Gastroesophageal sphincter (tissue), 4 donors: ENCODE data around the gene CDH20. TPM values are rescaled to one million over a fixed set of nuclear protein-coding genes. Genes with fewer than 3 reads are reported as not detected.

Source experiments
- ATAC-seq: fragments of 150-250 bp; one replicate; pipeline ENCODE4 v1.9.1; 2016; ENCODE audit warnings: mild to moderate bottlenecking, moderate library complexity
- H3K27ac ChIP-seq, 4 donors: fragments of 200-600 bp; sonication (generic) in 3 of 4; 1 replicate in 3 of 4; 2 replicates in 1 of 4; pipeline ENCODE4 v1.5.1; 2016 to 2019
- H3K27me3 ChIP-seq: fragments of 200-600 bp; sonication (generic); one replicate; pipeline ENCODE4 v1.5.1; 2019
- H3K36me3 ChIP-seq, 2 donors: fragments of 200-600 bp; sonication (generic); one replicate each; pipeline ENCODE4 v1.5.1; 2019; ENCODE audit warnings: control low read depth in 1 of 2
- H3K4me1 ChIP-seq, 3 donors: fragments of 200-600 bp; sonication (generic); 1 replicate in 2 of 3; 2 replicates in 1 of 3; pipeline ENCODE4 v1.5.1; 2016 to 2019; ENCODE audit warnings: control low read depth in 2 of 3
- H3K4me3 ChIP-seq, 2 donors: fragments of 200-600 bp; sonication (generic); one replicate each; pipeline ENCODE4 v1.5.1; 2019; ENCODE audit warnings: mild to moderate bottlenecking in 1 of 2, moderate library complexity in 1 of 2
- H3K9me3 ChIP-seq, 3 donors: fragments of 200-600 bp; sonication (generic); one replicate each; pipeline ENCODE4 v1.5.1; 2017 to 2019; ENCODE audit warnings: control low read depth in 2 of 3
- EP300 ChIP-seq: sonication (generic); formaldehyde crosslinking; IDR thresholded peaks from one replicate; pipeline ENCODE4 v1.6.1; 2017; ENCODE audit warnings: antibody characterized with exemption, mild to moderate bottlenecking
- POLR2A ChIP-seq, 2 donors: fragments of 450-650 bp; IDR thresholded peaks; one replicate each; pipeline ENCODE4 v1.6.1; 2017; ENCODE audit warnings: antibody characterized with exemption in 2 of 2, mild to moderate bottlenecking in 2 of 2, moderate library complexity in 1 of 2
- POLR2AphosphoS5 ChIP-seq: sonication (generic); formaldehyde crosslinking; IDR thresholded peaks from one replicate; pipeline ENCODE4 v1.6.1; 2017; ENCODE audit warnings: antibody characterized with exemption
- WGBS, 2 donors: methylation state at CpG; one replicate each; pipeline ENCODE4 v1.1.5; 2018; ENCODE audit warnings: low coverage in 1 of 2; 5-methylcytosine and 5-hydroxymethylcytosine counted together
- total RNA-seq, 4 donors: library from RNA; depleted of rRNA; stranded (reverse); fragments of >200 nt; gene quantifications; one replicate each; pipeline ENCODE4 v1.1.0, GENCODE V29; 2016
- TF ChIP-seq, protein P1 (sequence below), 4 experiments: fragments of 200-600 bp in 2 of 4; fragments of 450-650 bp in 2 of 4; sonication (generic) in 1 of 4; IDR thresholded peaks; one replicate each; pipeline ENCODE4 v1.5.1; 2017 to 2019; ENCODE audit warnings: antibody characterized with exemption in 4 of 4, mild to moderate bottlenecking in 2 of 4, moderate library complexity in 2 of 4

The CDH20 gene
- total RNA-seq, 4 donors from 2014 or later, result 1.1 to 1.6 TPM; not detected in 2

DNA sequence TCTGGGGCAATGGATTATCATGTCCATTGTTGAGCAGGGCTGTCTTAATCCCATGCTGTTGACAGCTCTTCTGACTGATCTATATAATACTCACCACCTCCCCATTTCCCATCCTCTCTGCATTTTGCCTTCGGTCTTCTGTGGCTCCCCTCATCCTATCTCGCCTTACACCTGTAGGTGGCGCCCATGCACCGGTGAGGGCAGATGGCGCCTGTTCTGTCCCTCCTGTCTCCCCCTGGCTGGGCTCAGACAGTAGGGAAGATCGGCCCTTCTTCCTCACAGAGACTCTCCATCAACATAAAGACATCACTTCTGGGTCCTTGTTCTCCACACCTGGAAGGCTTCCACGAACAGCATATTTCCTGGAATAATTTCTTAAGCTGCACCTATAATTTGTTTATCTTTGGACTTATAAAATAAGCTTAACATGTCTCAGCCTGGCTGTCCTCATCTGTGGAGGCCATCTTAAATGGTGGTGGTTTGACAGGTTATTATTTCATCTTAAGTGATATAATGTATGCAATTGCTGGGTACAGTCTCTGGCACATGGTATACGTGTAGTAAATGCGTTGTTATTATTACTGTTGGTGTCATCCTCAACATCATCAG lies 10.9 kb upstream of the CDH20 start:
- peak; percentile 68 for ATAC-seq

DNA sequence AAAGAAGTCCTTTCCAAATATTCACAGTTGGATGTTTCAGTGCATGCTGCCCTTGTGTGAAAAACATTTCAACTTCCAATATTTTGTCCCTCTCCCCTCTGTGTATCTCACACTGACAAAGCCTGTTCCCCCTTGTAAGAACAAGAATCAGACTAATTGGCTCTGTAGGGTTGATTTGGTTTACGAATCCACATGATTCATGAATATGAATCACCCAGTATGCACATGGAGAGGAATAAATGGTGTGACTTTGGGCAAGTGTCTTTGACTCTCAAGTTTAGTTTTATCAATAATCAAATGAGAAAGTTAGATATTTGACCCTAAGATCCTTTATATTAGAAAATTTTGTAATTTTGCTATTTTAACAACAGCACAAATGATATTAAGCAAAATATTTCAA lies 9.3 kb upstream of the CDH20 start:
- peaks cover 0 to 10% (median 0%) of the 10 kb centered on the region in 3 donors for H3K9me3 ChIP-seq
- no peak for ATAC-seq
- H3K4me3 ChIP-seq, result no peak overlapping the region
- H3K27ac ChIP-seq, result no peak overlapping the region
- H3K36me3 ChIP-seq, result no peaks in the 10 kb centered on the region
- TF ChIP-seq, protein P1, sequence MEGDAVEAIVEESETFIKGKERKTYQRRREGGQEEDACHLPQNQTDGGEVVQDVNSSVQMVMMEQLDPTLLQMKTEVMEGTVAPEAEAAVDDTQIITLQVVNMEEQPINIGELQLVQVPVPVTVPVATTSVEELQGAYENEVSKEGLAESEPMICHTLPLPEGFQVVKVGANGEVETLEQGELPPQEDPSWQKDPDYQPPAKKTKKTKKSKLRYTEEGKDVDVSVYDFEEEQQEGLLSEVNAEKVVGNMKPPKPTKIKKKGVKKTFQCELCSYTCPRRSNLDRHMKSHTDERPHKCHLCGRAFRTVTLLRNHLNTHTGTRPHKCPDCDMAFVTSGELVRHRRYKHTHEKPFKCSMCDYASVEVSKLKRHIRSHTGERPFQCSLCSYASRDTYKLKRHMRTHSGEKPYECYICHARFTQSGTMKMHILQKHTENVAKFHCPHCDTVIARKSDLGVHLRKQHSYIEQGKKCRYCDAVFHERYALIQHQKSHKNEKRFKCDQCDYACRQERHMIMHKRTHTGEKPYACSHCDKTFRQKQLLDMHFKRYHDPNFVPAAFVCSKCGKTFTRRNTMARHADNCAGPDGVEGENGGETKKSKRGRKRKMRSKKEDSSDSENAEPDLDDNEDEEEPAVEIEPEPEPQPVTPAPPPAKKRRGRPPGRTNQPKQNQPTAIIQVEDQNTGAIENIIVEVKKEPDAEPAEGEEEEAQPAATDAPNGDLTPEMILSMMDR (IDR thresholded peaks at IDR 0.05), result no peak
- TF ChIP-seq POLR2A (IDR thresholded peaks at IDR 0.05) (no peak), EP300 (no peak), POLR2AphosphoS5 (no peak)
- WGBS, 2 donors, result 56 to 88% methylated on average over 1 of the region's 1 CpG
- H3K4me1 ChIP-seq, result no peaks in the 10 kb centered on the region
- H3K27me3 ChIP-seq, result no peaks in the 10 kb centered on the region

More for the DNA sequence above, 10.9 kb upstream of the CDH20 start:
- H3K4me1 ChIP-seq, result no peaks in the 10 kb centered on the region
- WGBS, 2 donors, result 18 to 31% methylated on average over 4 to 9 of the region's 9 CpGs
- no peaks in the 10 kb centered on the region for H3K27me3 ChIP-seq
- no peaks in the 10 kb centered on the region for H3K36me3 ChIP-seq
- TF ChIP-seq EP300, result no peak
- TF ChIP-seq, protein P1 (IDR thresholded peaks at IDR 0.05), result peak in 3 of 4 experiments; percentile 33 to 50 (median 48)
- peaks cover 0 to 10% (median 0%) of the 10 kb centered on the region in 3 donors for H3K9me3 ChIP-seq
- no peak overlapping the region for H3K27ac ChIP-seq
- no peak overlapping the region for H3K4me3 ChIP-seq

DNA sequence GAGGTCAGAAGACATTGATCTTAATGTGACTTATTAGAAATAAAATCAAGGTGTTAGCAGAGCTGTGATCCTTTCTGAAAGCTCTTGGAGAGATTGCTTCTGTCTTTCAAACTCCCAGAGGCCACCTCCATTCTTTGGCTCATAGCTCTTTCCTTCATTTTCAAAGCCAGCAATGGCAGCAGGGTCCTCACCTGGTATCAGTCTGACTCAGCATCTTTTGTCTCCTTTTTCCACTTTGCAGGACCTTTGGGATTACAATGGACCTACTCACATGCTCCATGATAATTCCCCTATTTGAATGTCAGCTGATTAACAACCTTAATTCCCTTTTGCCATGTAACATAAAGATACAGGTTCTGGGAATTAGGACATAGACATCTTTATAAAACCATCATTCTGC lies 6.8 kb upstream of the CDH20 start:
- Histone ChIP-seq H3K27ac (no peak overlapping the region), H3K4me1 (no peaks in the 10 kb centered on the region), H3K9me3 (no peaks in the 10 kb centered on the region), H3K4me3 (no peak overlapping the region), H3K27me3 (no peaks in the 10 kb centered on the region), H3K36me3 (no peaks in the 10 kb centered on the region)
- TF ChIP-seq POLR2AphosphoS5, result no peak
- no peak for TF ChIP-seq POLR2A (IDR thresholded peaks at IDR 0.05)
- no peak for TF ChIP-seq EP300
- TF ChIP-seq, protein P1 (IDR thresholded peaks at IDR 0.05), result no peak
- ATAC-seq, result no peak

DNA sequence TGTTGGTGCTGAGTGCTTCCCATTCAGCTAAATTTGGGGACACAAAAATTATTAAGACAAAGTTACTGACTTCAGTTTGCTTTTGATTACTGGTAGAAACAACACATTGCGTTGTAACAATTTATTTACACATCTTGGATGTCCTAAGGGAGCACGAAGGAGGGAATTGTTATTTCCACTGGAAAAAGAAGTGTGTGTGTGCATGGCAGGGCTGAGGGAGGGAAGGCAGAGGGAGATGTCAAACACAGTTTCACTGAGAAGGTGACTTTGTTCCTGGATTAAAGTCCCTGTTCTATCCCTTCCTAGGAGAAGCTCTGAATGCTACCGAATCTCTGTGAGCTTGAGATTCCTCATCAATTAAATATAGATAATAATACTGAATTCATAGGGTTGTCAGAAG lies 3.8 kb upstream of the CDH20 start:
- H3K36me3 ChIP-seq, result no peaks in the 10 kb centered on the region
- no peak for ATAC-seq
- H3K27ac ChIP-seq, result no peak overlapping the region
- TF ChIP-seq POLR2AphosphoS5 (no peak), EP300 (no peak), POLR2A (IDR thresholded peaks at IDR 0.05) (no peak)
- TF ChIP-seq, protein P1 (IDR thresholded peaks at IDR 0.05), result no peak
- H3K4me1 ChIP-seq, result peaks cover 0 to 13% (median 9%) of the 10 kb centered on the region in 3 donors
- H3K27me3 ChIP-seq, result peaks cover 16% of the 10 kb centered on the region
- H3K4me3 ChIP-seq, result no peak overlapping the region
- no peaks in the 10 kb centered on the region for H3K9me3 ChIP-seq
- WGBS, 2 donors, result 37 to 66% methylated on average over 2 to 3 of the region's 3 CpGs

DNA sequence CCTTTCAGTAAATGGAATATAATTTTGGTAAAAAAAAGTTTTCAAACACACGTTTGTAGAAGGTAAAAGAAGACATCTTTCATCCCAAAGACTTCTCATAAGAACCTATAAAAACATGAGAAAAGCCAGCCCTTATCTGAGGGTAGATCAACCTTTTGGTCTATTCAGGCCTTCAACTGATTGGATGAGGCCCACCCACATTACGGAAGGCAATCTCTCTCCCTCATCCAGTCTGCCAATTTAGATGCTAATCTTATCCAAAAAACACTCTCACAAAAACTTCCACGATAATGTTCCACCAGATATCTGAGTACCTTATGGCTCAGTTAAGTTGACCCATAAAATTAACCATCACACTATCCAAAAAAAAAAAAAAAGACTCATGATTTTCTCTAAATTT lies 2.2 kb upstream of the CDH20 start:
- Histone ChIP-seq H3K9me3 (no peaks in the 10 kb centered on the region), H3K36me3 (no peaks in the 10 kb centered on the region), H3K4me3 (no peak overlapping the region), H3K27me3 (peaks cover 33% of the 10 kb centered on the region), H3K4me1 (peaks cover 0 to 15% (median 9%) of the 10 kb centered on the region in 3 donors), H3K27ac (no peak overlapping the region)
- no peak for ATAC-seq
- 43 to 76% methylated on average over 1 to 3 of the region's 3 CpGs for WGBS, 2 donors
- no peak for TF ChIP-seq EP300
- no peak for TF ChIP-seq POLR2A (IDR thresholded peaks at IDR 0.05)
- TF ChIP-seq, protein P1 (IDR thresholded peaks at IDR 0.05), result no peak
- TF ChIP-seq POLR2AphosphoS5, result no peak
